Stimulated activated CD8-positive, alpha-beta memory T cell treated with anti-CD3 and anti-CD28 coated beads, Interleukin-7, amount 100 ng/mL, for 4 hours (primary cell): Measurements from ENCODE around the gene HMGCS1.
"Not testable (repeated sequence)": the region's sequence is repeated elsewhere in the genome, so short reads cannot be mapped to it uniquely, and the experiment has no call there.

Experiments
- DNase-seq, 2 donors: peaks; one replicate each; pipeline ENCODE4 v3.0.0-alpha.2; 2020; ENCODE audit warnings: low read depth in 2 of 2

The HMGCS1 gene

GRCh38 chr5:43312699-43313034 is 545 bp downstream of the HMGCS1 start:
- DNase-seq = no peak

GRCh38 chr5:43312076-43312661 is 1.0 kb downstream of the HMGCS1 start:
- no peak for DNase-seq

- DNase-seq = no peak
Measured at GRCh38 chr5:43309637-43310036, 3.6 kb downstream of the HMGCS1 start.

- DNase-seq = no peak
Measured at GRCh38 chr5:43309122-43309521, 4.1 kb downstream of the HMGCS1 start.

GRCh38 chr5:43306954-43307353 is 6.3 kb downstream of the HMGCS1 start:
- DNase-seq = not testable (repeated sequence)

GRCh38 chr5:43305948-43306565 is 7.2 kb downstream of the HMGCS1 start:
- DNase-seq = no peak

DNA sequence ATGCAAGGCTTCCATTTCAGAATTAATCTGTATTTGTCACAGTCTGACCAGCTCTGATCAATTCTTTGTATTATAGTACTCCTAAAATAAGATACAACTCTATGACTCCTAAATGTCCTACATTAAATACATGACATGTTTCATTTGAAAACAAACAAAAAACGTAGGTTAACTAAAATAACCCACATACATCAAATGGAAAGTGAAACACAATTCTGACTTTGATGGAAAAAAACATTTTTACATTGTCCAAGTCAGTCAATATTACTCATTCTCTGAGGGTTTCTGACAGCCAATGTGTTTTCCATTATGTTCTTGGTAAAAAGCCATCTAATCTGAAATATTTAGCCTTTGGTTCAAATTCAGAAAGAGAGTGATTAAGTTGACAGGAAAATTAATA is 8.7 kb downstream of the HMGCS1 start:
- DNase-seq = no peak

GRCh38 chr5:43303242-43303641 is 10.0 kb downstream of the HMGCS1 start:
- DNase-seq = no peak

GRCh38 chr5:43302481-43302880 is 10.7 kb downstream of the HMGCS1 start:
- no peak for DNase-seq

- DNase-seq = no peak
Measured at GRCh38 chr5:43301653-43302091, 11.5 kb downstream of the HMGCS1 start.

DNA sequence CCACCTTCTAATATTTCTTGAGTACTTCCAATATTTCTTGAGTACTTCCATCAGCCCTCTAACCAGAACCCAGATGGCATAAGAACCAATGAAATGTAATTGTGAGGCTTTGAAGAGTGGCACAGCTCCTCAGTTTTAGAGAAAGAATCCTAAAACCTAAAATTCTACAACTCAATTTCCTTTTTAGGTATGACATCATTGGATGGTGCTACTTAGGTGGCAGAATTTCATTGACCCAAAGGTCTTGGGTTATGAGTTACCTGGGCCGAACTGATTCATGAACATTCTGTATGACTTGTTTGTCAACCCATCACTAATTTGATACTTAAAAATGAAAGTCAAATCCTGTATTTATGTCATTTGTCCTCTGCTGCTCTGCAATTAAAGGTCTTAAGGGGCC is 13.1 kb downstream of the HMGCS1 start:
- DNase-seq = no peak

GRCh38 chr5:43298443-43298842 is 14.8 kb downstream of the HMGCS1 start:
- DNase-seq = no peak

DNA sequence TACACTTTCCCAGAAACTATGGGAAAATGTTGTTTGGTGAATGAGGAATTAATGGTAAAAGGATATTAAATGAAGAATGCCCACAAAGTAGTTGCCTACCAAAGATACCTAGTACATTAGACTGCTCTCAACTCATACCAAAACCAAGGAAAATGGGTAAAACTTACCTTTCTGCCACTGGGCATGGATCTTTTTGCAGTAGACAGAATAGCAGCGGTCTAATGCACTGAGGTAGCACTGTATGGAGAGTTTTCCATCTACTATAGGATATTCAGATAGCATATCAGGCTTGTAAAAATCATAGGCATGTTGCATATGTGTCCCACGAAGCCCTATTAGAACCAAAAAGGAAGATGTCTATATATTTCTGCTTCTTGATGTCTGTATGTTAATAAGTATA is 16.4 kb downstream of the HMGCS1 start:
- no peak for DNase-seq

DNA sequence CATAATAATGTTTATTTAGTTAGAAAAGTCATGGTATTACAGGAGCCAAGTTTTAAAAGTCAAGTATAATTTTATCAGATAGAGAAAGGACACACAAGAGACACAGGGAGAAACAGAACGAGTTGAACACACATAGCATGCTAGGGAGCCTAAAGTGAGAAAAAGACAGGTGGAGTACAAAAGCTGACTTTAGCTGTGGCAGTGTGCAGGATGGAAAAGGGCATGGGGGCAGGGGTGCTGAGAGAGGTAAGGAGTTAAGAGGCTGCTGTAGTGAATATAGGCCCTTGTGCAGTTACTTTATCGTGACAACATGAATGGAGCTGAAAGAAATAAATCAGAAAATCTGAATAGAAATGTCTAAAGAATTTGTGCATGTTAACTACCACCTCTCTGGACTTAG is 18.0 kb downstream of the HMGCS1 start:
- no peak for DNase-seq

DNA sequence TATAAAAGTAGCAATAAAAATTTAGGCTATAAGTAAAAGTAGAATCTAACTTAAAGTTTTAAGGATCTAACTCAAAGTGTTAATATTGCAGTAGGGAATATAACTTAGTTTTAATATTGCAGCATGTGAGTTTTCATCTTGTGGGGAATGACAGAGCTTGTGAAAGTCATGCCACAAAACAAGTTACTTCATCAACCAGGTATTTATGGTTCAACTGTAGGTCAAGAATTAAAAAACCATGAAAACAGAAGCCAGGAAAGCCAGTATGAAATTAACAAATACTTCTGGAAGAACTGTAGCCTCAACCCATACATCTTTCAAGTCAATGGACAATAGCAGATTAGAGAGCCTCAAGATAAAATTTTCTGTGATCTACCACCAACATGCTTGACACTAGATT is 19.0 kb downstream of the HMGCS1 start:
- no peak for DNase-seq

DNA sequence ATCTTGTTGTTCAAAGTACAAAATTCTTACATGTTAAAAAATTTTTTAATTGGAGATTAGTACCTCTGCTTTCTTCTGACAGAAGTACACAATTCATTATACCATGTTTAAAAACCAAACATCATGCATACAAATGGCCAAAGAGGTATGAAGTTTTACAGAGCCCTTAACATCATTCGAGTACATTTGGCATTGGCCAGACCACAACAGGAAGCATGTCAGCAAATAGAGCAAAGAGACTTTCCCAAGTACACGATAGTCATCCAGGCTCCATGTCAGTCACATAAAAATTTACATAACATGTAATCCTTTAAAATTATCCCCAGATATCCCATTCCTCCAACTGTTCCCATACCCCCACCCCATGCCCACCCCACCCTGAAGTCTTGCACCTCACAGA is 22.5 kb downstream of the HMGCS1 start:
- DNase-seq = no peak

GRCh38 chr5:43288269-43288831 is 24.9 kb downstream of the HMGCS1 start:
- DNase-seq = no peak

DNA sequence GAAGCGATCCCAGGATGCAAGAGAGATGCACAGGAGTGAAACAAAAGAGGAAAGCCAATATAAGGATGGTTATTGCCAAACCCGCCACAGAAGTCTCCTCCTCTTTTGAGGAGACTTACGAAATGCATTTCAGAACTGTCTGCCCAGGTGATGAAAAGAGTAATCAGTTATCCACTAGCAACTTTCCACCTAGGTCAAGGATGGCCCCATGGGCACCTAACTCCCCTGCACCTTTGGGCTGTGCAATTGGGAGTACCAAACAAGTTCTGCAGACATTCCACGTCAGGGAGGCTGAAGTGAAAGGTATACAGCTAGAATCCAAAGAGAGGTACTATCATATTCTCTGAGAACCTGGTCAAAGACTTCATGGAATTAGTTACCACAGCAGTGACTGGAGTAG is 25.7 kb downstream of the HMGCS1 start:
- DNase-seq = no peak

DNA sequence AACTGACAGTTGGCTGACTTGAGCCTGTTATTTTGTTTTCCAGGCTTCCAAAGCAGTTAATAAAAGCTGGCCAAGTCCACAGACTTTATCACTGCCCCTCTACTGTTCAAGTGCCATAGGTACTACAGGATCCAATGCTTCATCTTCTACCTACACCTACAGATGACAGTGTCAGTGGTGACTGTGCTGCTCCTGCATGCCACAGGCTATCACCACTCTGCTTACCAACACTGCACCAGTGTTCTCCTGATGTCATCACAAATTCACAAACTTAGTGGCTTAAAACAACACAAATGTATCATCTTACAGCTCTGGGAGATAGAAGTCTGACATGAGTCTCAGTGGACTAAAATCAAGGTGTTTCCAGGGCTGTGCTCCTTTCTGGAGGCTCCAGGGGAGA is 26.6 kb downstream of the HMGCS1 start:
- no peak for DNase-seq

DNA sequence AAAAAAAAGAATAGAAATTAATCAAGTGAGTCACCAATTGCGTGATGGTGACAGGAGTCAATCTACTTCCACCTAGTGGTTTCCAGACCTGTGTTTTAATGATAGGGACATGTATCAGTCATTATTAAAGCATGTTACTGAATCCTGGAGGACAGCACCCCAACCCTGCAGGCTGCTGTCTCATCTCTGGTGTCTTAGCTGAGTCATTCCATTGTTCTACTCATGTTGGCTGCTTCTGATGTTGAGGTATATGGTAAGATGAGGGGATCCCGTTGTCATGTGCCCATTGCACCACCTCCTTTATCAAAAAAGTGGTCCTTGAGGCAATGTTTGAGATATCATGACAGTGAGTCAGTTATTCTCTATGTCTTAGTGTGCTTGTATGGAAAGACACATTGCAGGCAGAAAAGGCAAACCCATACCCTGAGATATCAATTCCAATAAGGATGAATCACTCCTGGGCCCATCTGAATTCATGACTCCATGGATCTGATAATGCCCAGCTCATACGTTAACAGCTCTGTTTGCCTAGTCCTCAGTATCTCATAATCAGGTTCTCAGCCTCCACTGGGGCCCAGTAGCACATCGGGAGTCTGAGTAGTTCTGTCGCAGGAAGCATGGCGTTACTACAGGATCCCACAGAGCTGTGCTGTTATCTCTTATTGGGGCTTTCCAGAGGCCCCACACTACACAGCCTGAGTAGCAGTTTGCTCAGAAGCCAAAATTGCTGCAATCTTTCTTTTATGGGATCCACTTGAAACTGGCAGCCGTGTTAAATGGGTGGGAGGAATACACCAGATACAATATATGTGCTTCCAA is 31.2 kb downstream of the HMGCS1 start:
- DNase-seq = no peak

GRCh38 chr5:43279548-43280274 is 33.5 kb downstream of the HMGCS1 start:
- DNase-seq = no peak

DNA sequence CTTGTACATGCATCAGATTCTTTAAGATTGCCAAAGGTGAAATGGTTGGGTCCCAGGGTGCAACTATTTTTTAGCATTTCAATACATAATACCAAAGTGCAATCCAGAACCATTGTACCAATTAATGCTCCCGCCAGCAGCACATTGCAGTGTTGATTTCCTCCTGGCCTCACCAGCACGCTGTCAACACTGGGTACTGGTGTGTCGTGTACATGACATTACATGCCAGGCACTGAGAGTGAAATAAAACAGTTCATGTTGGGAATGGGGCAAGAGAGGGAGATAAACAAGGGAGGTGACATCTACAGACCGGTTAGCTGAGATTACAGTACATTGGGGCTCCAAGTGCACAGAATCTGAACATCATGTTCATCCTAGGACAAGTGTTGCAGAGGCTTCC is 37.8 kb downstream of the HMGCS1 start:
- no peak for DNase-seq
